H1 (cell line): ENCODE data around the gene KCNIP2. TPM values are rescaled to one million over a fixed set of nuclear protein-coding genes. Genes with fewer than 3 reads are reported as not detected.

Experiments
- CBX5 ChIP-seq: fragments of 300-800, 300-1000 bp; sonication (generic); IDR thresholded peaks from 2 replicates; pipeline ENCODE4 v1.7.1; 2016; ENCODE audit warnings: antibody characterized with exemption, low read length, low read depth
- CHD7 ChIP-seq: fragments of 300-600 bp; sonication (generic); IDR thresholded peaks from 2 replicates; pipeline ENCODE4 v1.7.1; 2012; ENCODE audit warnings: low read length, moderate library complexity, mild to moderate bottlenecking, inconsistent platforms; ENCODE audit not compliant: insufficient replicate concordance
- JUN ChIP-seq: IDR thresholded peaks from 2 replicates; pipeline ENCODE4 v1.6.1; 2011; ENCODE audit warnings: low read depth, mild to moderate bottlenecking, improper control_type of control experiment, low read length
- SIN3A ChIP-seq, 2 experiments: IDR thresholded peaks in 1 of 2; conservative IDR thresholded peaks in 1 of 2; 2 replicates each; pipeline ENCODE4 v1.6.1; 2011 to 2012; ENCODE audit warnings: low read length in 2 of 2, improper control_type of control experiment in 1 of 2, low read depth in 1 of 2, mild to moderate bottlenecking in 1 of 2
- SIX5 ChIP-seq: IDR thresholded peaks from 2 replicates; pipeline ENCODE4 v1.6.1; 2011; ENCODE audit warnings: mild to moderate bottlenecking, low read depth, low read length
- SP1 ChIP-seq: IDR thresholded peaks from 2 replicates; pipeline ENCODE4 v1.6.1; 2011; ENCODE audit warnings: low read depth, low read length
- ZNF274 ChIP-seq: IDR thresholded peaks from 2 replicates; pipeline ENCODE4 v1.7.0; 2012; ENCODE audit warnings: low read length, borderline replicate concordance; ENCODE audit errors: extremely low read depth
- polyA plus RNA-seq, 7 experiments: library from polyadenylated mRNA; depleted of rRNA in 3 of 7; stranded (reverse) in 5 of 7; unstranded in 2 of 7; fragments of >200 nt in 5 of 7; fragments of 200-250 nt in 2 of 7; gene quantifications; 1 replicate in 5 of 7; 2 replicates in 1 of 7; 4 replicates in 1 of 7; pipeline versions ENCODE4 v1.2.1 to v1.2.3, GENCODE V29; 2011 to 2013; ENCODE audit warnings: missing spikeins in 2 of 7, mixed read lengths in 2 of 7
- total RNA-seq: library from RNA; stranded (reverse); fragmentation: NEBNext Ultra II Directional; extraction: Animal tissue kit (Norgen Biotek cat#: 25700); gene quantifications from 2 replicates; pipeline ENCODE4 v1.2.1, GENCODE V29; 2021

Gene KCNIP2
- total and polyA plus RNA-seq, 2 of the 8 experiments (the other 6 are each of a cell fraction or from before 2014, with no cell fraction given): 2.7 to 6.0 TPM

GRCh38 chr10:101780818-101781654 is 62.6 kb downstream of the KCNIP2 start (continued):
- no peak for TF ChIP-seq CHD7
- no peak for TF ChIP-seq JUN
- peak in 1 of 2 experiments; percentile 40; a peak in 1 of 4 replicates for TF ChIP-seq SIN3A (conservative IDR thresholded peaks at IDR 0.05 in 1 of 2, IDR thresholded peaks at IDR 0.05 in 1 of 2; ENCODE audit: low read depth in 1 of 2, low read length in 2 of 2)
- TF ChIP-seq SP1: no peak
- no peak for TF ChIP-seq ZNF274
- TF ChIP-seq CBX5: no peak
- TF ChIP-seq SIX5: no peak
